ACC112 (cell line): Measurements from ENCODE around the gene KLRF1.

Source experiments
- H2AFZ ChIP-seq: fragments of 200-600 bp; sonication (generic); one replicate; pipeline ENCODE4 v1.6.0; 2017; ENCODE audit warnings: antibody characterized with exemption, low read length; ENCODE audit not compliant: unreplicated experiment
- H3K27ac ChIP-seq: fragments of 200-600 bp; sonication (generic); 2 replicates; pipeline ENCODE4 v1.5.1; 2014; ENCODE audit warnings: low read depth, mild to moderate bottlenecking, antibody characterized with exemption, low read length, moderate library complexity
- H3K27me3 ChIP-seq: fragments of 200-600 bp; sonication (generic); 2 replicates; pipeline ENCODE4 v1.6.1; 2014; ENCODE audit warnings: mild to moderate bottlenecking, antibody characterized with exemption, low read length, moderate library complexity, mixed read lengths; ENCODE audit not compliant: insufficient read depth
- H3K36me3 ChIP-seq: fragments of 200-600 bp; sonication (generic); 2 replicates; pipeline ENCODE4 v1.6.1; 2016; ENCODE audit warnings: mild to moderate bottlenecking, antibody characterized with exemption, low read length, moderate library complexity, mixed read lengths; ENCODE audit not compliant: insufficient read depth
- H3K4me1 ChIP-seq: fragments of 200-600 bp; sonication (generic); one replicate; pipeline ENCODE4 v1.6.1; 2016; ENCODE audit warnings: low read length, mixed read lengths; ENCODE audit not compliant: insufficient read depth, unreplicated experiment, control insufficient read depth
- H3K4me3 ChIP-seq: fragments of 200-600 bp; sonication (generic); 2 replicates; pipeline ENCODE4 v1.5.1; 2014; ENCODE audit warnings: mild to moderate bottlenecking, low read depth, low read length
- H3K79me2 ChIP-seq: fragments of 200-600 bp; sonication (generic); one replicate; pipeline ENCODE4 v1.6.0; 2016; ENCODE audit warnings: low read length; ENCODE audit not compliant: control insufficient read depth, unreplicated experiment, insufficient read depth

Gene KLRF1

GRCh38 chr12:9827209-9827888 lies at the start of gene KLRF1:
Gene KLRF1, plus strand, starts transcription at chr12:9827481. Its CDS starts 64 bp downstream, at chr12:9827545.
- H3K79me2 ChIP-seq = no peaks in the 10 kb centered on the region
- H3K27me3 ChIP-seq = peaks cover 21% of the 10 kb centered on the region; the same call in 1 of the 2 replicates
- H3K4me1 ChIP-seq = no peaks in the 10 kb centered on the region
- H3K4me3 ChIP-seq = no peak within 1 kb of the TSS
- H3K36me3 ChIP-seq = no peaks in the 10 kb centered on the region
- H2AFZ ChIP-seq = no peak within 1 kb of the TSS
- no peak within 1 kb of the TSS for H3K27ac ChIP-seq

- Histone ChIP-seq H3K79me2 (no peaks in the 10 kb centered on the region), H3K27ac (no peak overlapping the region), H3K4me1 (peaks cover 5% of the 10 kb centered on the region), H2AFZ (no peak overlapping the region), H3K36me3 (no peaks in the 10 kb centered on the region), H3K4me3 (no peak overlapping the region), H3K27me3 (peaks cover under 1% of the 10 kb centered on the region)
Measured at GRCh38 chr12:9779209-9779608, 48.1 kb upstream of the KLRF1 start.

- Histone ChIP-seq H3K4me1 (no peaks in the 10 kb centered on the region), H3K27me3 (peaks cover 6% of the 10 kb centered on the region), H2AFZ (no peak overlapping the region), H3K36me3 (no peaks in the 10 kb centered on the region), H3K27ac (no peak overlapping the region), H3K79me2 (no peaks in the 10 kb centered on the region), H3K4me3 (no peak overlapping the region)
Measured at GRCh38 chr12:9781360-9781759, 45.9 kb upstream of the KLRF1 start.

GRCh38 chr12:9782547-9783382 lies 44.5 kb upstream of the KLRF1 start:
- Histone ChIP-seq H2AFZ (no peak overlapping the region), H3K79me2 (no peaks in the 10 kb centered on the region), H3K27me3 (peaks cover 6% of the 10 kb centered on the region), H3K36me3 (no peaks in the 10 kb centered on the region), H3K27ac (no peak overlapping the region), H3K4me3 (no peak overlapping the region), H3K4me1 (no peaks in the 10 kb centered on the region)

- H3K79me2 ChIP-seq = no peaks in the 10 kb centered on the region
- H3K27me3 ChIP-seq = peaks cover 6% of the 10 kb centered on the region
- H3K4me3 ChIP-seq = no peak overlapping the region
- H3K36me3 ChIP-seq = no peaks in the 10 kb centered on the region
- H2AFZ ChIP-seq = no peak overlapping the region
- no peak overlapping the region for H3K27ac ChIP-seq
- H3K4me1 ChIP-seq = no peaks in the 10 kb centered on the region
Measured at GRCh38 chr12:9784326-9784725, 43.0 kb upstream of the KLRF1 start.

- Histone ChIP-seq H3K4me1 (no peaks in the 10 kb centered on the region), H2AFZ (no peak overlapping the region), H3K27me3 (peaks cover 6% of the 10 kb centered on the region), H3K36me3 (no peaks in the 10 kb centered on the region), H3K4me3 (no peak overlapping the region), H3K79me2 (no peaks in the 10 kb centered on the region), H3K27ac (no peak overlapping the region)
Measured at GRCh38 chr12:9784816-9785215, 42.5 kb upstream of the KLRF1 start.

GRCh38 chr12:9786726-9787717 lies 40.3 kb upstream of the KLRF1 start:
- H3K79me2 ChIP-seq = no peaks in the 10 kb centered on the region
- no peak overlapping the region for H2AFZ ChIP-seq
- no peaks in the 10 kb centered on the region for H3K4me1 ChIP-seq
- peaks cover 6% of the 10 kb centered on the region; the same call in 1 of the 2 replicates for H3K27me3 ChIP-seq
- no peak overlapping the region for H3K27ac ChIP-seq
- no peak overlapping the region for H3K4me3 ChIP-seq
- H3K36me3 ChIP-seq = no peaks in the 10 kb centered on the region

GRCh38 chr12:9792185-9792900 lies 34.9 kb upstream of the KLRF1 start:
- Histone ChIP-seq H2AFZ (no peak overlapping the region), H3K4me1 (peaks cover 27% of the 10 kb centered on the region), H3K27me3 (no peaks in the 10 kb centered on the region; the same call in 1 of the 2 replicates), H3K79me2 (no peaks in the 10 kb centered on the region), H3K36me3 (no peaks in the 10 kb centered on the region), H3K27ac (no peak overlapping the region), H3K4me3 (no peak overlapping the region)

- H3K4me3 ChIP-seq = peak overlapping the region; percentile 13; the same call in 1 of the 2 replicates
- peaks cover 27% of the 10 kb centered on the region for H3K4me1 ChIP-seq
- H3K27ac ChIP-seq = peak overlapping the region; percentile 33; the same call in 1 of the 2 replicates
Measured at GRCh38 chr12:9792961-9793617, 34.2 kb upstream of the KLRF1 start.

More at GRCh38 chr12:9792961-9793617, 34.2 kb upstream of the KLRF1 start:
- Histone ChIP-seq H3K36me3 (no peaks in the 10 kb centered on the region), H3K27me3 (no peaks in the 10 kb centered on the region; the same call in 1 of the 2 replicates), H2AFZ (peak overlapping the region; percentile 15), H3K79me2 (no peaks in the 10 kb centered on the region)
